ENCODE results near the gene PDE4D.

Gene PDE4D

GRCh38 chr5:59206132-59206581, 687.4 kb downstream of the PDE4D start:
- no peak for DNase-seq (ENCODE audit: low spot score)

- DNase-seq (ENCODE audit: low spot score): no peak
Observed at GRCh38 chr5:59204114-59204897, 689.2 kb downstream of the PDE4D start.

GRCh38 chr5:59199868-59200267, 693.7 kb downstream of the PDE4D start:
- DNase-seq (ENCODE audit: low spot score): no peak

GRCh38 chr5:59198832-59199231, 694.7 kb downstream of the PDE4D start:
- DNase-seq (ENCODE audit: low spot score): no peak

GRCh38 chr5:59198365-59198764, 695.2 kb downstream of the PDE4D start:
- no peak for DNase-seq (ENCODE audit: low spot score)

GRCh38 chr5:59197911-59198310, 695.6 kb downstream of the PDE4D start:
- no peak for DNase-seq (ENCODE audit: low spot score)

GRCh38 chr5:59193616-59194319, 699.8 kb downstream of the PDE4D start:
- DNase-seq (ENCODE audit: low spot score): peak; percentile 4

- DNase-seq (ENCODE audit: low spot score): no peak
Observed at GRCh38 chr5:59190746-59191145, 702.8 kb downstream of the PDE4D start.

- DNase-seq (ENCODE audit: low spot score): no peak
Observed at GRCh38 chr5:59189472-59190244, 703.9 kb downstream of the PDE4D start.

- peak; percentile 13 for DNase-seq (ENCODE audit: low spot score)
Observed at GRCh38 chr5:59188419-59189225, 704.9 kb downstream of the PDE4D start.

- no peak for DNase-seq (ENCODE audit: low spot score)
Observed at GRCh38 chr5:59187857-59188256, 705.7 kb downstream of the PDE4D start.

- no peak for DNase-seq (ENCODE audit: low spot score)
Observed at GRCh38 chr5:59186623-59187022, 706.9 kb downstream of the PDE4D start.

- no peak for DNase-seq (ENCODE audit: low spot score)
Observed at GRCh38 chr5:59185757-59186385, 707.7 kb downstream of the PDE4D start.

GRCh38 chr5:59184769-59185168, 708.8 kb downstream of the PDE4D start:
- DNase-seq (ENCODE audit: low spot score): no peak

GRCh38 chr5:59182760-59183159, 710.8 kb downstream of the PDE4D start:
- no peak for DNase-seq (ENCODE audit: low spot score)

GRCh38 chr5:59180515-59180914, 713.0 kb downstream of the PDE4D start:
- no peak for DNase-seq (ENCODE audit: low spot score)

- no peak for DNase-seq (ENCODE audit: low spot score)
Observed at GRCh38 chr5:59179704-59180103, 713.8 kb downstream of the PDE4D start.

GRCh38 chr5:59178482-59178881, 715.0 kb downstream of the PDE4D start:
- DNase-seq (ENCODE audit: low spot score): no peak

- no peak for DNase-seq (ENCODE audit: low spot score)
Observed at GRCh38 chr5:59178071-59178470, 715.5 kb downstream of the PDE4D start.

GRCh38 chr5:59177644-59178043, 715.9 kb downstream of the PDE4D start:
- no peak for DNase-seq (ENCODE audit: low spot score)

- DNase-seq (ENCODE audit: low spot score): peak; percentile 6
Observed at GRCh38 chr5:59174248-59174844, 719.2 kb downstream of the PDE4D start.
